ENCODE results near the gene CYTH1.

Gene CYTH1

GRCh38 chr17:78806451-78806850, 24.4 kb upstream of the CYTH1 start:
- H3K27ac ChIP-seq (ENCODE audit: low read depth, low read length, poor library complexity, severe bottlenecking), result no peak overlapping the region
- H3K4me2 ChIP-seq (ENCODE audit: low read length), result no peak overlapping the region
- H3K27me3 ChIP-seq (ENCODE audit: insufficient read depth, low read length), result no peaks in the 10 kb centered on the region
- no peaks in the 10 kb centered on the region for H3K9me2 ChIP-seq (ENCODE audit: low read depth, low read length)
- peaks cover 91% of the 10 kb centered on the region for H3K36me3 ChIP-seq (ENCODE audit: insufficient read depth, low read length)
- H2AFZ ChIP-seq (ENCODE audit: low read length), result no peak overlapping the region
- TF ChIP-seq CTCF (IDR thresholded peaks at IDR 0.05; ENCODE audit: low read length) (no peak), EZH2 (IDR thresholded peaks at IDR 0.05; ENCODE audit: borderline replicate concordance, low read length) (no peak)
- no peak overlapping the region for H3K4me3 ChIP-seq (ENCODE audit: low read depth, low read length, poor library complexity, severe bottlenecking)
- no peaks in the 10 kb centered on the region for H3K79me2 ChIP-seq (ENCODE audit: insufficient read depth, low read length)
- no peaks in the 10 kb centered on the region for H3K4me1 ChIP-seq (ENCODE audit: insufficient read depth, low read length, severe bottlenecking)
- H3F3A ChIP-seq (ENCODE audit: insufficient read depth, low read length), result no peaks in the 10 kb centered on the region
- H4K20me1 ChIP-seq (ENCODE audit: insufficient read depth, low read length), result no peaks in the 10 kb centered on the region
- H3K9me3 ChIP-seq (ENCODE audit: low read length), result no peaks in the 10 kb centered on the region
- no peak overlapping the region for H3K9ac ChIP-seq (ENCODE audit: low read length)

GRCh38 chr17:78805301-78805700, 23.2 kb upstream of the CYTH1 start:
- TF ChIP-seq EZH2 (IDR thresholded peaks at IDR 0.05; ENCODE audit: borderline replicate concordance, low read length), result no peak
- TF ChIP-seq CTCF (IDR thresholded peaks at IDR 0.05; ENCODE audit: low read length), result no peak
- Histone ChIP-seq H3K9me3 (ENCODE audit: low read length) (no peaks in the 10 kb centered on the region), H3K79me2 (ENCODE audit: insufficient read depth, low read length) (no peaks in the 10 kb centered on the region), H3F3A (ENCODE audit: insufficient read depth, low read length) (no peaks in the 10 kb centered on the region), H3K27me3 (ENCODE audit: insufficient read depth, low read length) (no peaks in the 10 kb centered on the region), H3K4me1 (ENCODE audit: insufficient read depth, low read length, severe bottlenecking) (no peaks in the 10 kb centered on the region), H4K20me1 (ENCODE audit: insufficient read depth, low read length) (no peaks in the 10 kb centered on the region), H3K27ac (ENCODE audit: low read depth, low read length, poor library complexity, severe bottlenecking) (no peak overlapping the region), H3K4me3 (ENCODE audit: low read depth, low read length, poor library complexity, severe bottlenecking) (no peak overlapping the region), H3K9me2 (ENCODE audit: low read depth, low read length) (no peaks in the 10 kb centered on the region), H3K9ac (ENCODE audit: low read length) (no peak overlapping the region), H3K36me3 (ENCODE audit: insufficient read depth, low read length) (peaks cover 84% of the 10 kb centered on the region), H3K4me2 (ENCODE audit: low read length) (no peak overlapping the region), H2AFZ (ENCODE audit: low read length) (no peak overlapping the region)

- no peak for TF ChIP-seq EZH2 (IDR thresholded peaks at IDR 0.05; ENCODE audit: borderline replicate concordance, low read length)
- H2AFZ ChIP-seq (ENCODE audit: low read length), result no peak overlapping the region
- H3K36me3 ChIP-seq (ENCODE audit: insufficient read depth, low read length), result peaks cover 80% of the 10 kb centered on the region
- H3K4me2 ChIP-seq (ENCODE audit: low read length), result no peak overlapping the region
- no peaks in the 10 kb centered on the region for H3K79me2 ChIP-seq (ENCODE audit: insufficient read depth, low read length)
- no peaks in the 10 kb centered on the region for H3K9me2 ChIP-seq (ENCODE audit: low read depth, low read length)
- no peaks in the 10 kb centered on the region for H4K20me1 ChIP-seq (ENCODE audit: insufficient read depth, low read length)
- no peaks in the 10 kb centered on the region for H3K9me3 ChIP-seq (ENCODE audit: low read length)
- H3F3A ChIP-seq (ENCODE audit: insufficient read depth, low read length), result no peaks in the 10 kb centered on the region
- no peak overlapping the region for H3K9ac ChIP-seq (ENCODE audit: low read length)
- no peaks in the 10 kb centered on the region for H3K4me1 ChIP-seq (ENCODE audit: insufficient read depth, low read length, severe bottlenecking)
- H3K4me3 ChIP-seq (ENCODE audit: low read depth, low read length, poor library complexity, severe bottlenecking), result no peak overlapping the region
- H3K27ac ChIP-seq (ENCODE audit: low read depth, low read length, poor library complexity, severe bottlenecking), result no peak overlapping the region
- H3K27me3 ChIP-seq (ENCODE audit: insufficient read depth, low read length), result no peaks in the 10 kb centered on the region
Measured at GRCh38 chr17:78804777-78805176, 22.7 kb upstream of the CYTH1 start.

GRCh38 chr17:78803186-78803845, 21.2 kb upstream of the CYTH1 start:
- H3K36me3 ChIP-seq (ENCODE audit: insufficient read depth, low read length), result peaks cover 79% of the 10 kb centered on the region

More at GRCh38 chr17:78803186-78803845, 21.2 kb upstream of the CYTH1 start:
- H3K4me2 ChIP-seq (ENCODE audit: low read length), result no peak overlapping the region
- no peak overlapping the region for H3K4me3 ChIP-seq (ENCODE audit: low read depth, low read length, poor library complexity, severe bottlenecking)
- no peaks in the 10 kb centered on the region for H3F3A ChIP-seq (ENCODE audit: insufficient read depth, low read length)
- H4K20me1 ChIP-seq (ENCODE audit: insufficient read depth, low read length), result no peaks in the 10 kb centered on the region
- H3K9me2 ChIP-seq (ENCODE audit: low read depth, low read length), result no peaks in the 10 kb centered on the region
- TF ChIP-seq EZH2 (IDR thresholded peaks at IDR 0.05; ENCODE audit: borderline replicate concordance, low read length) (no peak), CTCF (IDR thresholded peaks at IDR 0.05; ENCODE audit: low read length) (no peak)
- H3K4me1 ChIP-seq (ENCODE audit: insufficient read depth, low read length, severe bottlenecking), result no peaks in the 10 kb centered on the region
- no peak overlapping the region for H2AFZ ChIP-seq (ENCODE audit: low read length)
- H3K27me3 ChIP-seq (ENCODE audit: insufficient read depth, low read length), result no peaks in the 10 kb centered on the region
- no peak overlapping the region for H3K9ac ChIP-seq (ENCODE audit: low read length)
- H3K79me2 ChIP-seq (ENCODE audit: insufficient read depth, low read length), result no peaks in the 10 kb centered on the region
- no peak overlapping the region for H3K27ac ChIP-seq (ENCODE audit: low read depth, low read length, poor library complexity, severe bottlenecking)
- H3K9me3 ChIP-seq (ENCODE audit: low read length), result no peaks in the 10 kb centered on the region
